T-helper 17 cell (primary cell): ENCODE results near the gene CPM. TPM values are rescaled to one million over a fixed set of nuclear protein-coding genes. Genes with fewer than 3 reads are reported as not detected.
"Not testable (repeated sequence)": the region's sequence is repeated elsewhere in the genome, so short reads cannot be mapped to it uniquely, and the experiment has no call there.

Experiments
- ATAC-seq: fragments of 150-1000 bp; cut with Tn5 transposase; 2 replicates; pipeline ENCODE4 v1.10.0; 2021; ENCODE audit warnings: mild to moderate bottlenecking, moderate library complexity
- DNase-seq, 3 donors: peaks; one replicate each; pipeline versions ENCODE4 v3.0.0 to v3.0.0-alpha.2; 2020 to 2021
- H3K9me3 ChIP-seq: one replicate; pipeline ENCODE4 v1.7.0; 2013; ENCODE audit warnings: low read length, mild to moderate bottlenecking; ENCODE audit not compliant: control insufficient read depth, poor library complexity, severe bottlenecking
- H3K27ac Mint-ChIP-seq: one replicate; pipeline ENCODE4 v1.8.0; 2022; ENCODE audit warnings: mild to moderate bottlenecking, moderate library complexity, mixed read lengths
- H3K27me3 Mint-ChIP-seq: one replicate; pipeline ENCODE4 v1.8.0; 2022; ENCODE audit warnings: mixed read lengths
- H3K36me3 Mint-ChIP-seq: one replicate; pipeline ENCODE4 v1.8.0; 2022; ENCODE audit warnings: low read depth, mixed read lengths
- H3K4me1 Mint-ChIP-seq: one replicate; pipeline ENCODE4 v1.8.0; 2022; ENCODE audit warnings: mild to moderate bottlenecking, mixed read lengths
- H3K4me3 Mint-ChIP-seq: one replicate; pipeline ENCODE4 v1.8.0; 2022; ENCODE audit warnings: mild to moderate bottlenecking, moderate library complexity, mixed read lengths
- total RNA-seq, 4 donors: library from RNA in 2 of 4; stranded (reverse) in 2 of 4; gene quantifications; one replicate each; pipeline ENCODE4 v1.2.3 and lab custom pipeline; 2022 to 2026

CPM gene
- total RNA-seq, 2 donors from 2014 or later = 1.9 to 4.1 TPM

DNA sequence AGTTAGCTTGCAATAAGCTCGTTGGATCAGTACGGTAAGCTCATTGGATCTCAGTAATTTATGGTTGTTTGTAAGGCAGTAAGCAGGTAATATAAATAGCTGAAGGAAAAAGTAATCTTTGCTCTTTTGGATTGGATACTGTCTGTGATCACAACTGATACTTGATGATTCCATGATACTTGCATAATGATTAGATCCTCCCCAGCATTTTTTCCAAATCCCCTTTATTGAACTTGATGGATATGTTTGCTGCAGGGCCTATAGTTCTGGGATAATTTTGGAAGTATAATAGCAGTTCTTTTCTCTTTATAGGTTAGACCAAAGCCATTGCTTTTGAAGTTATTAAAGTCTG lies 119.8 kb downstream of the CPM start:
- no peaks in the 10 kb centered on the region for H3K9me3 ChIP-seq
- DNase-seq = no peak
- no peak for ATAC-seq
- no peak overlapping the region for H3K27ac Mint-ChIP-seq
- no peak overlapping the region for H3K4me3 Mint-ChIP-seq
- peaks cover 28% of the 10 kb centered on the region for H3K4me1 Mint-ChIP-seq
- H3K27me3 Mint-ChIP-seq = no peaks in the 10 kb centered on the region
- H3K36me3 Mint-ChIP-seq = peaks cover 4% of the 10 kb centered on the region

DNA sequence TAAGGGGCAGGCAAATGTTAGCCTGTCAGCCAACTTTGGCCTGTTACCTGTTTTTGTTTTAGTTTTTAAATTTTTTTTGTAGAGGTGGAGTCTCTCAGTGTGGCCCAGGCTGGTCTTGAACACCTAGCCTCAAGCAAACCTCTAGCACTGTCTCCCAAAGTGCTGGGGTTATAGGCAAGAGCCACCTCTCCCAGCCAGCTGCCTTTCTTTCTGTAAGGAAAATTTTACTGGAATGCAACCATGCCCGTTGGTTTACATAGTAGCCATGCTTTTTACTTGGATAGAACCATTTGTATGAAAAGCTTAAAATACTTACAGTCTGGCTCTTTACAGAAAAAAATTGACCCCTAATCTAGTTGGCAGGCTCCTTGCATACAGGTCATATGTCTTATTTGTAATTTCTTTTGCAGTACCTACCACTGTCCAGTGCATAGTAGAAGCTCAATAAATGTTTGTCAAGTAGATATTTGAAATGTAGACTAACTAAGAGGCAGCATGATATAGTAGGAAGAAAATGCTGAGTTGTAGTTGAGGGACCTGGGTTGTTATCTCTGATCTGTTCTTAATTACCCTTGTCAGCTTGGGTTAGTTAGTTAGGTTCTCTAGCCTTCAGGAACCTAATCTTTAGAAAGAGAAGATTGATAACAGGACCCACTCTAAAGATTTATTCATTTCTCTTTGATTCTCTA lies 120.3 kb downstream of the CPM start:
- DNase-seq (no peak), ATAC-seq (no peak)
- peaks cover 28% of the 10 kb centered on the region for H3K4me1 Mint-ChIP-seq
- no peaks in the 10 kb centered on the region for H3K27me3 Mint-ChIP-seq
- no peak overlapping the region for H3K27ac Mint-ChIP-seq
- H3K36me3 Mint-ChIP-seq = peaks cover 4% of the 10 kb centered on the region
- no peak overlapping the region for H3K4me3 Mint-ChIP-seq
- no peaks in the 10 kb centered on the region for H3K9me3 ChIP-seq

DNA sequence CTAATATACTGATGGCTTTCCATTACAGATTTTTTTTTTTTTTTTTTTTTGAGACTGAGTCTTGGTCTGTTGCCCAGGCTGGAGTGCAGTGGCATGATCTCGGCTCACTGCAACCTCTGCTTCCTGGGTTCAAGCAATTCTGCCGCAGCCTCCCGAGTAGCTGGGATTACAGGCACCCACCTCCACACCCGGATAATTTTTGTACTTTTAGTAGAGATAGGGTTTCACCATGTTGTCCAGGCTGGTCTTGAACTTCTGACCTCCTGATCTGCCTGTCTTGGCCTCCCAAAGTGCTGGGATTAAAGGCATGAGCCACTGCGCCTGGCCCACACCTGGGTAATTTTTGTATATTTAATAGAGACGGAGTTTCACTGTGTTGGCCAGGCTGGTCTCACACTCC lies 121.4 kb downstream of the CPM start:
- not testable (repeated sequence) for ATAC-seq, DNase-seq, H3K4me3 Mint-ChIP-seq, H3K36me3 Mint-ChIP-seq, H3K27me3 Mint-ChIP-seq, H3K9me3 ChIP-seq
- Mint-ChIP-seq H3K27ac (peak overlapping the region; percentile 53), H3K4me1 (peaks cover 32% of the 10 kb centered on the region)

DNA sequence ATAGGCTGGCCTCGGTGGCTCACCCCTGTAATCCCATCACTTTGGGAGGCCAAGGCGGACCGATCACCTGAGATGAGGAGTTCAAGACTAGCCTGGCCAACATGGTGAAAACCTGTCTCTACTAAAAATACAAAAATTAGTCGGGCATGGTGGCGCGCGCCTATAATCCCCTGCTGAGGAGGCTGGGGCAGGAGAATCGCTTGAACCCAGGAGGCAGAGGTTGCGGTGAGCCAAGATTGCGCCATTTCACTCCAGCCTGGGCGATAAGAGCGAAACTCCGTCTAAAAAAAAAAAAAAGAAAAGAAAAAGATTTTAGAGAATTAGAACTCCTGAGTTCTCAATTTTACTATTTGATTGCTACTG lies 123.0 kb downstream of the CPM start:
- not testable (repeated sequence) for ATAC-seq, H3K9me3 ChIP-seq, H3K27me3 Mint-ChIP-seq, H3K36me3 Mint-ChIP-seq, DNase-seq
- H3K4me3 Mint-ChIP-seq = peak overlapping the region; percentile 9
- H3K27ac Mint-ChIP-seq = peak overlapping the region; percentile 56
- H3K4me1 Mint-ChIP-seq = peaks cover 28% of the 10 kb centered on the region

- peaks cover 25% of the 10 kb centered on the region for H3K4me1 Mint-ChIP-seq
- ATAC-seq (no peak), DNase-seq (no peak)
- no peaks in the 10 kb centered on the region for H3K9me3 ChIP-seq
- no peaks in the 10 kb centered on the region for H3K27me3 Mint-ChIP-seq
- H3K36me3 Mint-ChIP-seq = peaks cover 3% of the 10 kb centered on the region
- peak overlapping the region; percentile 97 for H3K27ac Mint-ChIP-seq
- peak overlapping the region; percentile 94 for H3K4me3 Mint-ChIP-seq
Observed at GRCh38 chr12:68809190-68810026, 123.6 kb downstream of the CPM start.

DNA sequence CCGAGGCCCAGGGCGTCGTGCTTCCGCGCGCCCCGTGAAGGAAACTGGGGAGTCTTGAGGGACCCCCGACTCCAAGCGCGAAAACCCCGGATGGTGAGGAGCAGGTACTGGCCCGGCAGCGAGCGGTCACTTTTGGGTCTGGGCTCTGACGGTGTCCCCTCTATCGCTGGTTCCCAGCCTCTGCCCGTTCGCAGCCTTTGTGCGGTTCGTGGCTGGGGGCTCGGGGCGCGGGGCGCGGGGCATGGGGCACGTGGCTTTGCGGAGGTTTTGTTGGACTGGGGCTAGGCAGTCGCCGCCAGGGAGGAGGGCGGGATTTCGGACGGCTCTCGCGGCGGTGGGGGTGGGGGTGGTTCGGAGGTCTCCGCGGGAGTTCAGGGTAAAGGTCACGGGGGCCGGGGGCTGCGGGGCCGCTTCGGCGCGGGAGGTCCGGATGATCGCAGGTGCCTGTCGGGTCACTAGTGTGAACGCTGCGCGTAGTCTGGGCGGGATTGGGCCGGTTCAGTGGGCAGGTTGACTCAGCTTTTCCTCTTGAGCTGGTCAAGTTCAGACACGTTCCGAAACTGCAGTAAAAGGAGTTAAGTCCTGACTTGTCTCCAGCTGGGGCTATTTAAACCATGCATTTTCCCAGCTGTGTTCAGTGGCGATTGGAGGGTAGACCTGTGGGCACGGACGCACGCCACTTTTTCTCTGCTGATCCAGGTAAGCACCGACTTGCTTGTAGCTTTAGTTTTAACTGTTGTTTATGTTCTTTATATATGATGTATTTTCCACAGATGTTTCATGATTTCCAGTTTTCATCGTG lies 124.4 kb downstream of the CPM start:
- Mint-ChIP-seq H3K27me3 (no peaks in the 10 kb centered on the region), H3K27ac (peak overlapping the region; percentile 97), H3K4me1 (peaks cover 22% of the 10 kb centered on the region), H3K36me3 (peaks cover 3% of the 10 kb centered on the region), H3K4me3 (peak overlapping the region; percentile 94)
- DNase-seq (peak in 2 of 3 donors; percentile 34), ATAC-seq (peak; percentile 22)
- H3K9me3 ChIP-seq = no peaks in the 10 kb centered on the region

DNA sequence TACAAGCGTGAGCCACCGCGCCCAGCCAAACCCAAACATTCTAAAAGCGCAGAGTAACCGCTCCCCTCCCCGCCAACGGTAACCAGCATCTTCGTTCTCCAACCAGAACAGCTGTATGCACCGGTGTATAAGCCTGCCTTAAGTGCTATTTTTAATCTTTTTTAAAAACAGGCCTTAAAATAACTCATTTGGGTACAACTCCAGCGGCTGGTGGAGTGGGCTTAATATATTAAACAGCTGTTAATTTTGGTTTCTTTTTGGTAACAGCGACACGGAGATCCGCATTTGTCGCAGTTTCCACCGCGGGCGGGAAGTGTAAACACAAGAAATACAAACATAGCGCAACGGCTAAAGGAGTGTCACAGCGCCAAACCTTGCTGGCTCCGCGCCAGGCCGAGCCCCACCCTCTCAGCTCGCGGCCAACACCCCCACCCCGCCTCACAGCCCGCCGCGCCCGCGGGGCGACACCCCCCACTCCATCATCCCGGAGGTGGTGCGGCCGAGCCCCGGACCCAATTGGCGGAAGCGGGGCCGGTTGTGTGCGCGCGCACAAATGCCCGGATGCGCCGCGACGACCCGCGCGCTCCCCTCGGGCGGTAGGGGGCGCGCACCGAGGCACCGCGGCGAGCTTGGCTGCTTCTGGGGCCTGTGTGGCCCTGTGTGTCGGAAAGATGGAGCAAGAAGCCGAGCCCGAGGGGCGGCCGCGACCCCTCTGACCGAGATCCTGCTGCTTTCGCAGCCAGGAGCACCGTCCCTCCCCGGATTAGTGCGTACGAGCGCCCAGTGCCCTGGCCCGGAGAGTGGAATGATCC lies 125.2 kb downstream of the CPM start, which contains the start of gene MDM2:
Gene MDM2 (plus strand): TSS at position 602 of the 812 bp plus-strand sequence. CDS start 301 bp downstream, outside the sequence.
- ATAC-seq = peak; percentile 95
- Mint-ChIP-seq H3K4me1 (peaks cover 15% of the 10 kb centered on the region), H3K27ac (peak within 1 kb of the TSS; percentile 97), H3K27me3 (no peaks in the 10 kb centered on the region), H3K36me3 (peaks cover 3% of the 10 kb centered on the region), H3K4me3 (peak within 1 kb of the TSS; percentile 94)
- no peaks in the 10 kb centered on the region for H3K9me3 ChIP-seq
- peak; percentile 98 to 99 (median 98) for DNase-seq

- H3K27me3 Mint-ChIP-seq, DNase-seq, H3K36me3 Mint-ChIP-seq, ATAC-seq, H3K9me3 ChIP-seq: not testable (repeated sequence)
- Mint-ChIP-seq H3K4me3 (peak overlapping the region; percentile 94), H3K4me1 (peaks cover 14% of the 10 kb centered on the region), H3K27ac (peak overlapping the region; percentile 97)
Observed at GRCh38 chr12:68807274-68807575, 125.7 kb downstream of the CPM start.

DNA sequence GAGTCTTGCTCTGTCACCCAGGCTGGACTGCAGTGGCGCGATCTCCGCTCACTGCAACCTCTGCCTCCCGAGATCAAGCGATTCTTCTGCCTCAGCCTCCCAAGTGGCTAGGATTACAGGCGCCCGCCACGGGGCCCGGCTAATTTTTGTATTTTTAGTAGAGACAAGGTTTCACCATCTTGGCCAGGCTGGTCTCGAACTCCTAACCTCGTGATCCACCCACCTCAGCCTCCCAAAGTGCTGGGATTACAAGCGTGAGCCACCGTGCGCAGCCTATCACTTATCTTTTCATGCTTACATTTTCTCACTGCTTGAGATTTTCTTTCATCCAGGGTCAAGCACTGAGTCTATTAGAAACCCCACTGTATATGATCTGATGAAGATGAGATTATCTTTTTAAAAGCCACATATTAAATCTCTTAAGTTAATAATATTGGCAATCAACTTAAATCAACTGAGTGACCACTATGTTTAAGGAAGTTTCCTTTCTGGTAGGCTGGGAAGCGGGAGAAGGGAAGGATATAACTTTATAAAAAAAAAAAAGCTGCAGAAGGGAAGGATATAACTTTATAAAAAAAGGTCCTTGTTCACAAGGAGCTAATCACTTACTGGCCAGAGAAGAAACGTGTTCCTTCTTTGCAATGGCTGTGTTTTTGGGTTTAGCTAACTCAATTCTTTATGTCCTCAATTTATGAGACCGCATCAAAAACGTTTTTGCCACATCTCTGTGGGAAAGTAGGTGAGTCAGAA lies 126.3 kb downstream of the CPM start:
- Mint-ChIP-seq H3K36me3 (peaks cover 3% of the 10 kb centered on the region), H3K27me3 (no peaks in the 10 kb centered on the region), H3K4me1 (peaks cover 13% of the 10 kb centered on the region), H3K27ac (peak overlapping the region; percentile 97), H3K4me3 (peak overlapping the region; percentile 94)
- ATAC-seq (no peak), DNase-seq (no peak)
- H3K9me3 ChIP-seq = no peaks in the 10 kb centered on the region

GRCh38 chr12:68805592-68806120 lies 127.3 kb downstream of the CPM start:
- ATAC-seq (no peak), DNase-seq (no peak)
- H3K27ac Mint-ChIP-seq = peak overlapping the region; percentile 16
- no peaks in the 10 kb centered on the region for H3K9me3 ChIP-seq
- H3K4me3 Mint-ChIP-seq = no peak overlapping the region
- peaks cover 3% of the 10 kb centered on the region for H3K36me3 Mint-ChIP-seq
- H3K4me1 Mint-ChIP-seq = peaks cover 7% of the 10 kb centered on the region
- no peaks in the 10 kb centered on the region for H3K27me3 Mint-ChIP-seq

- Mint-ChIP-seq H3K27ac (no peak overlapping the region), H3K36me3 (peaks cover 3% of the 10 kb centered on the region), H3K4me1 (peaks cover 7% of the 10 kb centered on the region), H3K4me3 (no peak overlapping the region), H3K27me3 (no peaks in the 10 kb centered on the region)
- no peaks in the 10 kb centered on the region for H3K9me3 ChIP-seq
- DNase-seq (no peak), ATAC-seq (no peak)
Observed at GRCh38 chr12:68804657-68805591, 128.0 kb downstream of the CPM start.
